Hepatocyte (in vitro differentiated cells): ENCODE data around the gene DTNA. TPM values are rescaled to one million over a fixed set of nuclear protein-coding genes. Genes with fewer than 3 reads are reported as not detected.

ENCODE experiments used
- DNase-seq: peaks from one replicate; pipeline ENCODE4 v3.0.0-alpha.2; 2016; ENCODE audit warnings: low spot score
- H2AFZ ChIP-seq: fragments of 200-600 bp; sonication (generic); 2 replicates; pipeline ENCODE4 v1.6.0; 2016; ENCODE audit warnings: antibody characterized with exemption, mild to moderate bottlenecking
- H3K27ac ChIP-seq: fragments of 200-600 bp; sonication (generic); 2 replicates; pipeline ENCODE4 v1.5.1; 2016; ENCODE audit warnings: mild to moderate bottlenecking
- H3K27me3 ChIP-seq: fragments of 200-600 bp; sonication (generic); 2 replicates; pipeline ENCODE4 v1.6.1; 2016
- H3K36me3 ChIP-seq: fragments of 200-600 bp; sonication (generic); replicated peaks from 2 replicates; pipeline ENCODE4 v1.5.1; 2016; ENCODE audit warnings: low read depth; ENCODE audit not compliant: insufficient read depth
- H3K4me1 ChIP-seq: fragments of 200-600 bp; sonication (generic); 2 replicates; pipeline ENCODE4 v1.5.1; 2016; ENCODE audit warnings: mild to moderate bottlenecking, moderate library complexity; ENCODE audit not compliant: insufficient read depth
- H3K4me2 ChIP-seq: fragments of 200-600 bp; sonication (generic); 2 replicates; pipeline ENCODE4 v1.6.0; 2016
- H3K4me3 ChIP-seq: fragments of 200-600 bp; sonication (generic); 2 replicates; pipeline ENCODE4 v1.5.1; 2016; ENCODE audit warnings: mild to moderate bottlenecking
- H3K79me2 ChIP-seq: fragments of 200-600 bp; sonication (generic); 2 replicates; pipeline ENCODE4 v1.6.0; 2017; ENCODE audit warnings: mild to moderate bottlenecking
- H3K9me2 ChIP-seq: fragments of 200-600 bp; sonication (generic); replicated peaks from 2 replicates; pipeline ENCODE4 v1.6.0; 2017; ENCODE audit warnings: mild to moderate bottlenecking; ENCODE audit not compliant: insufficient read depth
- H3K9me3 ChIP-seq: fragments of 200-600 bp; sonication (generic); 2 replicates; pipeline ENCODE4 v1.5.1; 2016; ENCODE audit warnings: low read depth, mild to moderate bottlenecking
- H4K20me1 ChIP-seq: fragments of 200-600 bp; sonication (generic); 2 replicates; pipeline ENCODE4 v1.6.0; 2016; ENCODE audit warnings: mild to moderate bottlenecking; ENCODE audit not compliant: insufficient read depth, poor library complexity, severe bottlenecking
- CTCF ChIP-seq: fragments of 200-600 bp; sonication (generic); IDR thresholded peaks from 2 replicates; pipeline ENCODE4 v1.5.1; 2016; ENCODE audit warnings: antibody characterized with exemption, mild to moderate bottlenecking; ENCODE audit not compliant: poor library complexity
- EZH2 ChIP-seq: fragments of 200-600 bp; sonication (generic); IDR thresholded peaks from 2 replicates; pipeline ENCODE4 v1.6.1; 2016; ENCODE audit warnings: antibody characterized with exemption, mild to moderate bottlenecking, borderline replicate concordance
- EZH2phosphoT487 ChIP-seq: fragments of 200-600 bp; sonication (generic); IDR thresholded peaks from one replicate; pipeline ENCODE4 v1.6.1; 2018; ENCODE audit warnings: antibody characterized with exemption, mild to moderate bottlenecking, low read depth, moderate library complexity; ENCODE audit not compliant: unreplicated experiment, severe bottlenecking
- WGBS: methylation state at CpG from one replicate; pipeline ENCODE4 v1.1.6; 2016; ENCODE audit warnings: low lambda C conversion rate; ENCODE audit errors: missing lambda C conversion rate; 5-methylcytosine and 5-hydroxymethylcytosine counted together
- polyA plus RNA-seq: library from polyadenylated mRNA; unstranded; fragments of >200 nt; fragmentation: Nextera tagmentation; extraction: Ambion mirVana; gene quantifications from 2 replicates; pipeline ENCODE4 v1.2.1, GENCODE V29; 2016
- total RNA-seq: library from RNA; depleted of rRNA; stranded (reverse); fragments of >200 nt; gene quantifications from 2 replicates; pipeline ENCODE4 v1.2.3, GENCODE V29; 2014

DTNA gene
- total and polyA plus RNA-seq, 2 experiments from 2014 or later = 18.3 to 34.0 TPM

GRCh38 chr18:34767601-34768027, 57.5 kb downstream of the DTNA start:
- H3K36me3 ChIP-seq = no peaks in the 10 kb centered on the region
- WGBS = 78% methylated on average over 1 of the region's 1 CpG
- no peak overlapping the region for H2AFZ ChIP-seq
- no peaks in the 10 kb centered on the region for H3K9me3 ChIP-seq
- no peaks in the 10 kb centered on the region for H3K79me2 ChIP-seq
- H3K9me2 ChIP-seq = no peaks in the 10 kb centered on the region
- no peak overlapping the region for H3K4me3 ChIP-seq
- TF ChIP-seq EZH2 (no peak), EZH2phosphoT487 (no peak), CTCF (no peak)
- H4K20me1 ChIP-seq = no peaks in the 10 kb centered on the region
- peaks cover 4% of the 10 kb centered on the region for H3K4me1 ChIP-seq
- H3K27me3 ChIP-seq = no peaks in the 10 kb centered on the region
- no peak overlapping the region for H3K4me2 ChIP-seq
- no peak overlapping the region for H3K27ac ChIP-seq
- no peak for DNase-seq

- no peak overlapping the region for H3K4me2 ChIP-seq
Measured at GRCh38 chr18:34771958-34772357, 61.9 kb downstream of the DTNA start.

GRCh38 chr18:34772887-34773286, 62.8 kb downstream of the DTNA start:
- no peaks in the 10 kb centered on the region for H3K9me2 ChIP-seq
- no peak overlapping the region for H3K27ac ChIP-seq
- H2AFZ ChIP-seq = no peak overlapping the region
- H3K9me3 ChIP-seq = no peaks in the 10 kb centered on the region
- H3K4me3 ChIP-seq = no peak overlapping the region
- no peaks in the 10 kb centered on the region for H4K20me1 ChIP-seq
- no peaks in the 10 kb centered on the region for H3K36me3 ChIP-seq
- H3K79me2 ChIP-seq = no peaks in the 10 kb centered on the region
- no peaks in the 10 kb centered on the region for H3K27me3 ChIP-seq
- WGBS = 69% methylated on average over 2 of the region's 2 CpGs
- H3K4me2 ChIP-seq = no peak overlapping the region
- TF ChIP-seq EZH2 (no peak), EZH2phosphoT487 (no peak), CTCF (no peak)
- no peak for DNase-seq
- peaks cover 13% of the 10 kb centered on the region for H3K4me1 ChIP-seq

More at GRCh38 chr18:34771958-34772357, 61.9 kb downstream of the DTNA start:
- Histone ChIP-seq H3K9me3 (no peaks in the 10 kb centered on the region), H3K79me2 (no peaks in the 10 kb centered on the region), H3K9me2 (no peaks in the 10 kb centered on the region), H3K36me3 (no peaks in the 10 kb centered on the region), H3K4me3 (no peak overlapping the region), H3K4me1 (peaks cover 13% of the 10 kb centered on the region), H3K27ac (no peak overlapping the region), H2AFZ (no peak overlapping the region), H4K20me1 (no peaks in the 10 kb centered on the region), H3K27me3 (no peaks in the 10 kb centered on the region)
- WGBS = 97% methylated on average over 1 of the region's 1 CpG
- DNase-seq = no peak
- no peak for TF ChIP-seq EZH2
- TF ChIP-seq EZH2phosphoT487 = no peak
- no peak for TF ChIP-seq CTCF

GRCh38 chr18:34773378-34773777, 63.3 kb downstream of the DTNA start:
- H3K4me3 ChIP-seq = no peak overlapping the region
- H3K36me3 ChIP-seq = no peaks in the 10 kb centered on the region
- H4K20me1 ChIP-seq = no peaks in the 10 kb centered on the region
- no peak overlapping the region for H2AFZ ChIP-seq
- no peak overlapping the region for H3K4me2 ChIP-seq
- DNase-seq = no peak
- H3K27ac ChIP-seq = no peak overlapping the region
- WGBS = 44% methylated on average over 2 of the region's 2 CpGs
- H3K27me3 ChIP-seq = no peaks in the 10 kb centered on the region
- TF ChIP-seq CTCF (no peak), EZH2phosphoT487 (no peak), EZH2 (no peak)
- no peaks in the 10 kb centered on the region for H3K79me2 ChIP-seq
- peaks cover 13% of the 10 kb centered on the region for H3K4me1 ChIP-seq
- no peaks in the 10 kb centered on the region for H3K9me2 ChIP-seq
- H3K9me3 ChIP-seq = no peaks in the 10 kb centered on the region
